ENCODE data around the gene KRTAP12-4.
"Not testable (repeated sequence)": the region's sequence is repeated elsewhere in the genome, so short reads cannot be mapped to it uniquely, and the experiment has no call there.

The KRTAP12-4 gene

GRCh38 chr21:44628707-44629391 lies 25.6 kb downstream of the KRTAP12-4 start:
- no peak for TF ChIP-seq CTCF (IDR thresholded peaks at IDR 0.05)
- no peak for TF ChIP-seq ZFX (IDR thresholded peaks at IDR 0.05; ENCODE audit: borderline replicate concordance)
- H3K27ac ChIP-seq = no peak overlapping the region

GRCh38 chr21:44627831-44628233 lies 26.6 kb downstream of the KRTAP12-4 start:
- H3K27ac ChIP-seq = not testable (repeated sequence)

- not testable (repeated sequence) for H3K27ac ChIP-seq
These were observed 27.2 kb downstream of the KRTAP12-4 start for GRCh38 chr21:44627181-44627822.

- no peak for TF ChIP-seq ZFX (IDR thresholded peaks at IDR 0.05; ENCODE audit: borderline replicate concordance)
- no peak for TF ChIP-seq CTCF (IDR thresholded peaks at IDR 0.05)
- H3K27ac ChIP-seq = no peak within 1 kb of the TSS
These were observed 27.8 kb downstream of the KRTAP12-4 start, which contains the start of gene KRTAP10-9 for GRCh38 chr21:44626673-44627143. KRTAP10-9 (plus strand) TSS chr21:44627093; CDS start chr21:44627172, 79 bp downstream.

- H3K27ac ChIP-seq = no peak overlapping the region
- TF ChIP-seq CTCF (IDR thresholded peaks at IDR 0.05) (no peak), ZFX (IDR thresholded peaks at IDR 0.05; ENCODE audit: borderline replicate concordance) (no peak)
These were observed 28.2 kb downstream of the KRTAP12-4 start for GRCh38 chr21:44626262-44626661.

- TF ChIP-seq ZFX (IDR thresholded peaks at IDR 0.05; ENCODE audit: borderline replicate concordance) (no peak), CTCF (IDR thresholded peaks at IDR 0.05) (no peak)
- H3K27ac ChIP-seq = no peak overlapping the region
These were observed 28.7 kb downstream of the KRTAP12-4 start for GRCh38 chr21:44625756-44626155.

GRCh38 chr21:44623575-44623974 lies 30.9 kb downstream of the KRTAP12-4 start:
- H3K27ac ChIP-seq = no peak overlapping the region
- TF ChIP-seq ZFX (IDR thresholded peaks at IDR 0.05; ENCODE audit: borderline replicate concordance) = no peak
- no peak for TF ChIP-seq CTCF (IDR thresholded peaks at IDR 0.05)

GRCh38 chr21:44619886-44620285 lies 34.6 kb downstream of the KRTAP12-4 start:
- TF ChIP-seq ZFX (IDR thresholded peaks at IDR 0.05; ENCODE audit: borderline replicate concordance) = no peak
- no peak for TF ChIP-seq CTCF (IDR thresholded peaks at IDR 0.05)
- H3K27ac ChIP-seq = no peak overlapping the region
